LNCAP (cell line): ENCODE data around the gene GRHL3.

Experiments used
- TF ChIP-seq, protein P1 (sequence below): fragments of 450-650 bp; IDR thresholded peaks from 2 replicates; pipeline ENCODE4 v1.5.1; 2017; ENCODE audit warnings: mild to moderate bottlenecking

Gene GRHL3

GRCh38 chr1:24315391-24315790, 3.8 kb upstream of the GRHL3 start:
- TF ChIP-seq, protein P1, sequence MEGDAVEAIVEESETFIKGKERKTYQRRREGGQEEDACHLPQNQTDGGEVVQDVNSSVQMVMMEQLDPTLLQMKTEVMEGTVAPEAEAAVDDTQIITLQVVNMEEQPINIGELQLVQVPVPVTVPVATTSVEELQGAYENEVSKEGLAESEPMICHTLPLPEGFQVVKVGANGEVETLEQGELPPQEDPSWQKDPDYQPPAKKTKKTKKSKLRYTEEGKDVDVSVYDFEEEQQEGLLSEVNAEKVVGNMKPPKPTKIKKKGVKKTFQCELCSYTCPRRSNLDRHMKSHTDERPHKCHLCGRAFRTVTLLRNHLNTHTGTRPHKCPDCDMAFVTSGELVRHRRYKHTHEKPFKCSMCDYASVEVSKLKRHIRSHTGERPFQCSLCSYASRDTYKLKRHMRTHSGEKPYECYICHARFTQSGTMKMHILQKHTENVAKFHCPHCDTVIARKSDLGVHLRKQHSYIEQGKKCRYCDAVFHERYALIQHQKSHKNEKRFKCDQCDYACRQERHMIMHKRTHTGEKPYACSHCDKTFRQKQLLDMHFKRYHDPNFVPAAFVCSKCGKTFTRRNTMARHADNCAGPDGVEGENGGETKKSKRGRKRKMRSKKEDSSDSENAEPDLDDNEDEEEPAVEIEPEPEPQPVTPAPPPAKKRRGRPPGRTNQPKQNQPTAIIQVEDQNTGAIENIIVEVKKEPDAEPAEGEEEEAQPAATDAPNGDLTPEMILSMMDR: no peak

GRCh38 chr1:24316645-24317044, 2.5 kb upstream of the GRHL3 start:
- TF ChIP-seq, protein P1: no peak

- TF ChIP-seq, protein P1: no peak
These were observed 2.1 kb upstream of the GRHL3 start for GRCh38 chr1:24317081-24317480.

DNA sequence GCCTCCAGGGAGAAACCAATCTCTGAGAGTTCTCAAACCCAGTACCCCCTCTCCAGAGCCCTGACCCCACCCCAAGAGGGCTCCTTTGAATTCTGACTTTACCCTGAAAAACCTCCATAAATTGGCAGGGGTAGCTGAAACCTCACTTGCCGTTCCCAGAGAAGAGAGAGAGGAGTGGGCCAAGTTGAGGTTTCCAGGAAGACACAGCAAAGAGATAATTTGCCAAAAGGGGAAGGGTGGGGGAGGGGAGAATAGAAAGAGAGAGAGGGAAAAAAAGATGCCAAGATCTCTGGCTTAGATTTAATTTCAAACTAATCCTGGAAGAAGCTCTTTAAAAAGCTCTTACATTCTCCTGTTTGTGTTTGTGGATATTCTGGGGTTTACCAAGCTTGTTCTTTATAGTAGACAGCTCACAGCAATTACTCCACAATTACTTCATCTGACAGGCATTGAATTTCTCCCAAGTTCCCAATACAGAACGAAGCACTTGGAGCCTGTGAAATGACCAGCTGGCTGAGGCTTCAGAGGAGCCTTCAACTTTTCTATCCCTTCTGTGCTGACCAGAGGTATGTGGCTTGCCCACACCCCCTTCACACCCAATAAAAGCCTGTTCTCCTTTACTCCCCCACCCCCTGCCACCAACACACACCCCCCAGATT, 1.1 kb upstream of the GRHL3 start:
- TF ChIP-seq, protein P1: no peak

DNA sequence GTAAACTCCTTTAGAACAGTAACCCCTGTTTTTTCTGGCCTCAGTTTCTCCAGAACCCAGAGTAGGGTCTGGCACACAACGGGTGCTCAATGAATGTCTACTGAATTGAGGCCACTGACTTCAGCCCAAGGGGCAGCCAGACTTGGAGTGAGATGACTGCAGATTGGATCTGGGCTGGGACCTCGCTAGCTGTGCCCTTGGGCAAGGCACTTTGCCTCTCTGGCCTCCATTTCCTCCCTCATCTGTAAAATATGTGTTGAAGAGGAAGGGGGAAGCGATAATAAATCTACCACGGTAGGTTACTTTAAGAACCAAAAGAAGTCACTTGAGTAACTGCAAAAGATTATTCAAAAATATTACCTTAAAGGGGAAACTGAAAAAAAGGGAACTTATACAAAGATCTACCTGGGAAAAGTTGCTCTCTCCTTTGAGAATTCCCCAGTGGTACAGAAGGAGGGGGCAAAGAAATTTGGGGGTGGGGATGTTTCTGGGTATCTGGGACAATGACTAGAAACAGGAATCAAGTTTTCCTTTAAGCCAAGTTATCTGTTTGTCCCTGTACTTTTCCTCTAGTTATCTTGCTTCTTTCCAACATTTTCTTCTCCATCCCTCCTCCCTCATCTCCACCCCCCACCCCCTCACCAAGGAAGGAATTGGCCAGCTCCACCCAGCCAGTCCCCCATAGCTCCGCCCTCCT, 394 bp upstream of the GRHL3 start:
- TF ChIP-seq, protein P1: no peak

GRCh38 chr1:24319962-24320361, 805 bp downstream of the GRHL3 start:
- TF ChIP-seq, protein P1: no peak

GRCh38 chr1:24321126-24321525, 2.0 kb downstream of the GRHL3 start:
- TF ChIP-seq, protein P1: no peak
